Activated CD8-positive, alpha-beta T cell treated with anti-CD3 and anti-CD28 coated beads for 36 hours (primary cell): ENCODE results near the gene PDPN. TPM values are rescaled to one million over a fixed set of nuclear protein-coding genes. Genes with fewer than 3 reads are reported as not detected.

ENCODE experiments used
- ATAC-seq: fragments of 200-7000 bp; cut with Tn5 transposase; one replicate; pipeline ENCODE4 v1.10.0; 2021; ENCODE audit warnings: mild to moderate bottlenecking, moderate library complexity
- CTCF ChIA-PET: fragments of 350-600 bp; sonication (Branson Sonifier 250); formaldehyde crosslinking; loops from one replicate; lab custom pipeline; 2021; ENCODE audit warnings: antibody characterized with exemption; lab: Charles Lee
- POLR2A ChIA-PET: fragments of 350-600 bp; sonication (Branson Sonifier 250); formaldehyde crosslinking; loops from one replicate; lab custom pipeline; 2021; ENCODE audit warnings: antibody characterized with exemption; lab: Charles Lee
- DNase-seq: peaks from one replicate; pipeline ENCODE4 v3.0.0-alpha.2; 2020
- H3K27ac Mint-ChIP-seq: one replicate; pipeline ENCODE4 v1.8.0; 2021; ENCODE audit warnings: mild to moderate bottlenecking, mixed read lengths
- H3K27me3 Mint-ChIP-seq: one replicate; pipeline ENCODE4 v1.8.0; 2021; ENCODE audit warnings: mixed read lengths
- H3K36me3 Mint-ChIP-seq: one replicate; pipeline ENCODE4 v1.8.0; 2021; ENCODE audit warnings: low read depth, mixed read lengths
- H3K4me1 Mint-ChIP-seq: one replicate; pipeline ENCODE4 v1.8.0; 2021; ENCODE audit warnings: low read depth, mixed read lengths
- H3K4me3 Mint-ChIP-seq: one replicate; pipeline ENCODE4 v1.8.0; 2021; ENCODE audit warnings: mild to moderate bottlenecking, moderate library complexity, mixed read lengths
- H3K9me3 Mint-ChIP-seq: one replicate; pipeline ENCODE4 v1.8.0; 2021; ENCODE audit warnings: mixed read lengths
- CTCF ChIP-seq: fragments of 200-600 bp; IDR thresholded peaks from one replicate; pipeline ENCODE4 v1.8.0; 2022; ENCODE audit warnings: antibody characterized with exemption, mild to moderate bottlenecking
- intact Hi-C: fragments of 100-400 bp; cut with micrococcal nuclease; formaldehyde crosslinking; loops from one replicate; pipeline ENCODE4 v1.10.0; 2022
- total RNA-seq, 2 experiments: library from RNA; stranded (reverse); gene quantifications; one replicate each; pipeline ENCODE4 v1.2.3, GENCODE V29; 2021

The PDPN gene
- total RNA-seq, 2 experiments from 2014 or later: not detected

GRCh38 chr1:13605159-13605558 is 21.5 kb downstream of the PDPN start:
- Mint-ChIP-seq H3K36me3 (no peaks in the 10 kb centered on the region), H3K27ac (no peak overlapping the region), H3K4me1 (no peaks in the 10 kb centered on the region), H3K9me3 (no peaks in the 10 kb centered on the region), H3K4me3 (no peak overlapping the region), H3K27me3 (peaks cover 4% of the 10 kb centered on the region)
- no peak for TF ChIP-seq CTCF
- intact Hi-C loops: no loop called here
- ATAC-seq (no peak), DNase-seq (no peak)
- ChIA-PET CTCF (no interaction called here), POLR2A (no interaction called here)

- Mint-ChIP-seq H3K27ac (no peak overlapping the region), H3K4me1 (no peaks in the 10 kb centered on the region), H3K27me3 (peaks cover 5% of the 10 kb centered on the region), H3K36me3 (no peaks in the 10 kb centered on the region), H3K4me3 (no peak overlapping the region), H3K9me3 (no peaks in the 10 kb centered on the region)
- DNase-seq (no peak), ATAC-seq (no peak)
- intact Hi-C loops: no loop called here
- ChIA-PET CTCF (no interaction called here), POLR2A (no interaction called here)
- TF ChIP-seq CTCF: no peak
Measured at GRCh38 chr1:13607002-13607401, 23.4 kb downstream of the PDPN start.

- ChIA-PET POLR2A (no interaction called here), CTCF (no interaction called here)
- ATAC-seq (no peak), DNase-seq (no peak)
- Mint-ChIP-seq H3K9me3 (no peaks in the 10 kb centered on the region), H3K36me3 (no peaks in the 10 kb centered on the region), H3K27ac (no peak overlapping the region), H3K27me3 (peaks cover 9% of the 10 kb centered on the region), H3K4me3 (no peak overlapping the region), H3K4me1 (no peaks in the 10 kb centered on the region)
- intact Hi-C loops: no loop called here
- no peak for TF ChIP-seq CTCF
Measured at GRCh38 chr1:13616234-13616633, 32.6 kb downstream of the PDPN start.

GRCh38 chr1:13617108-13617507 is 33.5 kb downstream of the PDPN start:
- Mint-ChIP-seq H3K9me3 (no peaks in the 10 kb centered on the region), H3K27ac (no peak overlapping the region), H3K36me3 (no peaks in the 10 kb centered on the region), H3K27me3 (peaks cover 9% of the 10 kb centered on the region), H3K4me1 (no peaks in the 10 kb centered on the region), H3K4me3 (no peak overlapping the region)
- CTCF ChIA-PET: no interaction called here
- intact Hi-C loops: no loop called here
- no peak for DNase-seq
- TF ChIP-seq CTCF: no peak
- no peak for ATAC-seq
- POLR2A ChIA-PET: no interaction called here

GRCh38 chr1:13617773-13618172 is 34.1 kb downstream of the PDPN start:
- Mint-ChIP-seq H3K27ac (no peak overlapping the region), H3K36me3 (no peaks in the 10 kb centered on the region), H3K4me3 (no peak overlapping the region), H3K27me3 (peaks cover 9% of the 10 kb centered on the region), H3K9me3 (no peaks in the 10 kb centered on the region), H3K4me1 (no peaks in the 10 kb centered on the region)
- ATAC-seq: no peak
- intact Hi-C loops: no loop called here
- ChIA-PET POLR2A (no interaction called here), CTCF (no interaction called here)
- TF ChIP-seq CTCF: no peak
- no peak for DNase-seq
